NCI-H82 treated with DMSO at 0.1 percent for 48 hours (cell line): Measurements from ENCODE around the gene OR1J2.
"Not testable (repeated sequence)": the region's sequence is repeated elsewhere in the genome, so short reads cannot be mapped to it uniquely, and the experiment has no call there.

Source experiments
- DNase-seq: peaks from one replicate; lab custom pipeline; 2025; ENCODE audit not compliant: unreplicated experiment; lab: John Stamatoyannopoulos, UW

Gene OR1J2, protein sequence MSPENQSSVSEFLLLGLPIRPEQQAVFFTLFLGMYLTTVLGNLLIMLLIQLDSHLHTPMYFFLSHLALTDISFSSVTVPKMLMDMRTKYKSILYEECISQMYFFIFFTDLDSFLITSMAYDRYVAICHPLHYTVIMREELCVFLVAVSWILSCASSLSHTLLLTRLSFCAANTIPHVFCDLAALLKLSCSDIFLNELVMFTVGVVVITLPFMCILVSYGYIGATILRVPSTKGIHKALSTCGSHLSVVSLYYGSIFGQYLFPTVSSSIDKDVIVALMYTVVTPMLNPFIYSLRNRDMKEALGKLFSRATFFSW

DNA sequence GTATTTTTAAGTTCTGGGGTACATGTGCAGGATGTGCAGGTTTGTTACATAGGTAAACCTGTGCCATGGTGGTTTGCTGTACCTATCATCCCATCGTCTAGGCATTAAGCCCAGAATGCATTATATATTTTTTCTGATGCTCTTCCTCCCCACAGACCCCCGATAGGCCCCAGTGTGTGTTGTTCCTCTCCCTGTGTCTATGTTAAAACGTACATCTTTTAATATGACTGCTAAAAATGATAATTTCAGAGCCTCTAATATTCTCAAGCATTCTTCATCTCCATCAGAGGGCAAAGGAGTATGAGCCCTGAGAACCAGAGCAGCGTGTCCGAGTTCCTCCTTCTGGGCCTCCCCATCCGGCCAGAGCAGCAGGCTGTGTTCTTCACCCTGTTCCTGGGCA lies at the start of gene OR1J2:
TSS of gene OR1J2 (plus strand) at position 301 of the 400 bp plus-strand sequence. CDS start at position 301, 0 bp downstream.
- no peak for DNase-seq

DNA sequence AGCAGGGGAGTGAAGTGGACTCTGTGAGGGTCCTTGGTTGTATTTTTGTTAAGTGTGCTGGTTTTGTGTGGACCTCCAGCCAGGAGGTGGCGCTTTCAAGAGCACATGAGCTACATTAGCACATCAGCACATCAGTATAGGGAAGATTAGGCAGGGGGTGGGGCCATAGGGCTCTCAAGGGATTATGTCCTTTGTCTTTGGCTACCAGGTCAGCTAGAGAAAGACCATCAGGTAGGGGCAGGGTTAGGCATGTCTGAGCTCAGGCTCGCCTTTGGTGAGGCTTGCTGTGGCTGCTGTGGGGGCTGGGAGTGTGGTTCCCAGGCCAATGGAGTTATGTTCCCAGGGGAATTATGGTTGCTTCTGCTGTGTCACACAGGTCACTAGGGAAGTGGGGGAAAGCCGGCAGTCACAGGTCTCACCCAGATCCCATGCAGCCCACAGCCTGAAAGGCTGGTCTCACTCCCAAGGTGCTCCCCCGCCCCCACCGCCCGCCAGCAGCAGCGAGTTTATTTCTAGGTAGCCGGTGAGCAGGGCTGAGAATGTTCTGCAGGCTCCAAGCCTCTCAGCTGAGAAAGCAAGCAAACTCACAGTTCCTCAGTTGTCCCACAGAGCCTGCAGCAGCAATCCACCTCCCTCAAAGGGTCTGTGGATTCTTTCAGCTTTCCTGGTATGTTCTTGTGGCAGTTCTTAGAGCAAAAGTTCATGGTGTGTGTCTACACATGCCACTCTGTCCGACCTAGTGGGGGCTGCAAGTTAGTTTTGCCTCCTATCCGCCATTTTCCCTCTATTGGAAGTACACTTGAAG lies 46.6 kb upstream of the OR1J2 start:
- DNase-seq = peak; percentile 27

GRCh38 chr9:122464633-122465567 lies 45.7 kb upstream of the OR1J2 start:
- peak; percentile 43 for DNase-seq

DNA sequence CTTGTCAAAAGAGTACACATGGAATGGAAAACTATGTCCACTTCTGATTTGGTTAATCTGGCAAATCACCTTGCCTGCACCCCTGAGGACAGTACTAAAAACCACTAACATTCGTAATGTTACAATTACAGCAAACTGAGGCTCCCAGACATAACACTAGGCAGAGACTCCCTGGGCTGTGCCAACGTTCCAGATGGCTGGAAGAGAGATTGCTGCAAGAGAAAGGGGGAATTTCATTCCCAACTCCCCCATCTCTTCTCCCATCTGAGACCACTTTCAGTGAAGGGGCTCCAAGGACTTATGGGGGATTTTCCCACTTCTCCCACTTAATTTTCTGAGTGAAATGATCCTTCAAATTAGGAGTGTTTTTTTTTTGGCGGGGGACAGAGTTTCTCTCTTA lies 44.1 kb upstream of the OR1J2 start:
- DNase-seq = no peak

GRCh38 chr9:122468735-122469134 lies 41.9 kb upstream of the OR1J2 start:
- DNase-seq = no peak

DNA sequence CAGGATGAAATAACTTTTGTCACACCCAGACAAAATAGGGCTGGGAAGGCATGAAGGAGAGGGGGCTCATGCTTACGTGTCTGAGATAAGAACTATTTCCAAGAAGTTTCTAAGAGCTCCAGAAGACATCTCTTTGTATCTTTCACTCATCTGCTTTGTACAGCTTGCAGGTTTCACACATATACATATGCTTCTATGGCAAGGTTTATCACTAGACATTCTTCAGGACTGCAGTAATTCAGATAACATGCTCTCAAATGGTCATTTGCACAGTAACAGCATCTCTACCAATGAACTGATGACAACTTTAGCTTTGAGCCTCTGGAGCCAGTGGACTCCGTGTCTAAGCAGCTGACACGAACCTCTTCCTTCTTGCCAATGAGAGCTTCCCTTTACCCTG lies 36.0 kb upstream of the OR1J2 start:
- no peak for DNase-seq

- DNase-seq = no peak
Observed at GRCh38 chr9:122475717-122476116, 34.9 kb upstream of the OR1J2 start.

DNA sequence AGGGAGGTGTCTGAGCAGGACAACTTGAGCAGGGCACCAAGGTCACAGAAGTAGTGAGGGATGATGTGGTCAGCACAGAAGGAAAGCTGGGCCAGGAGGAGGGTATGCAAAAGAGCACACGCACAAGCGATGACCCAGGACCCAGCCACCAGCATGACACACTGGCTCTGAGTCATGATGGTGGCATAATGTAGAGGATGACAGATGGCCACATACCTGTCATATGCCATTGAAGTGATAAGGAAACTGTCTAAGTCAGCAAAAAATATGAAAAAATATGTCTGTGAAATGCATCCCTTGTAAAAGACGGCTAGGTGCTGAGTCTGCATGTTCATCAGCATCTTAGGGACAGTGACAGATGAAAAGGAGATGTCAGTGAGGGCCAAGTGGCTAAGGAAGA lies 33.3 kb upstream of the OR1J2 start:
- no peak for DNase-seq

DNA sequence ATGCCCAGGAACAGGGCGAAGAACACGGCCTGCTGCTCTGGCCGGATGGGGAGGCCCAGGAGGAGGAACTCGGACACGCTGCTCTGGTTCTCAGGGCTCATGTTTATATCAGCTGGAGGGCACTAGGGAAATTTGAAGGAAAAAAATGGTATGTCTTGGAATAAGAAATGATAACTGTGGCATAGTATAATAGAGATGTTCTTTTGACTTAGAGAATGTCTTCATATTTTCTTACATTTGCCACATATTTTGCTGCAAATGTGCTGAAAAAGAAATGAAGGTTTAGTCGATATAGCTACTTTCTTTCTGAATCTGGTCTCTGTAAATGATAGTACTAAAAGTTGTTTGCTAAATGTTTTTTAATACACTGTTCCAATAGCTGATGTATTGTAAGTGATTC lies 32.8 kb upstream of the OR1J2 start, which contains the start of gene OR1J1:
TSS of gene OR1J1 (minus strand) at position 101 of the 400 bp plus-strand sequence. CDS start at position 101, 0 bp downstream.
- no peak for DNase-seq

DNA sequence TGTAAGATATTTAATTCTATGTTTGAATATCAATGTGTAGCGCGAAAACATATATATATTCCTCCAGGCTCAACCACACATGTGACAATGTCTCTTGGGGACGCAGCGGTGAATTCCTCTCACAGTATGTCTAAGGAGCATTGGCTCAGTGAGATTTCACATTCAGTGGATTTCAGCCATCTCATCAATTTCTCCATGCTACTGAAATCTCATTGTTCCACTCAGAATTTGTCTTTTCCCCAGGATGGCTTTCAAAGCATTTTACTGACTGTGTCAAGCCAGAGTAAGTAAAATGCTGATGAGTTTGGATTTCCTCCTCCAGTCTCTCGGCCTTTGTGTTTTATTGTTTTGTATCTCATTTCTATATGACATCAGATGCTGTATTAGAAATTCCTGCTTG lies 31.5 kb upstream of the OR1J2 start:
- no peak for DNase-seq

GRCh38 chr9:122498883-122499288 lies 11.7 kb upstream of the OR1J2 start:
- DNase-seq = peak; percentile 47

GRCh38 chr9:122506964-122507363 lies 3.6 kb upstream of the OR1J2 start:
- no peak for DNase-seq

DNA sequence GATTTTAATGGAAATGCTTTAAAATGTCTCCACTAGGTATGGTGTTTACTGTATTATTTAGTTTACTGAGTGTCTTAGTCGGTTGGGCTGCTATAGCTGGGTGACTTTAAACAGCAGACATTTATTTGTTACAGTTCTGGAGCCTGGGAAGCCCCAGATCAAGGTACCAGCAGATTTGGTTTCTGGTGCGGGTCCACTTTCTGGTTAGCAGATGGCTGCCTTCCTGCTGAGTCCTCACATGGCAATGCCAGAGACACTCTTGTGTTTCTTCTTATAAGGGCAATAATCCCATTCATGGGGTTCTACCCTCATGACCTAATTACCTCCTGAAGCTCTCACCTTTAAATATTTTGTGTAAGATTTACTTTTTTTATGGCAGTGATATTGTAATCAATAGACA lies 7.6 kb downstream of the OR1J2 start:
- DNase-seq = no peak

GRCh38 chr9:122518841-122519240 lies 8.2 kb downstream of the OR1J2 start, which contains the start of gene OR1J4:
Gene OR1J4, plus strand, starts transcription at chr9:122519141. Its CDS starts 0 bp downstream, at chr9:122519141.
- DNase-seq = no peak

GRCh38 chr9:122519376-122519775 lies 8.8 kb downstream of the OR1J2 start:
- DNase-seq = no peak

GRCh38 chr9:122526602-122527001 lies 16.0 kb downstream of the OR1J2 start:
- no peak for DNase-seq

GRCh38 chr9:122527193-122527592 lies 16.6 kb downstream of the OR1J2 start, which contains the start of gene OR1N1:
Gene OR1N1, minus strand, starts transcription at chr9:122527293. Its CDS starts 0 bp downstream, at chr9:122527293.
- DNase-seq = no peak

GRCh38 chr9:122531157-122531556 lies 20.6 kb downstream of the OR1J2 start:
- DNase-seq = not testable (repeated sequence)

DNA sequence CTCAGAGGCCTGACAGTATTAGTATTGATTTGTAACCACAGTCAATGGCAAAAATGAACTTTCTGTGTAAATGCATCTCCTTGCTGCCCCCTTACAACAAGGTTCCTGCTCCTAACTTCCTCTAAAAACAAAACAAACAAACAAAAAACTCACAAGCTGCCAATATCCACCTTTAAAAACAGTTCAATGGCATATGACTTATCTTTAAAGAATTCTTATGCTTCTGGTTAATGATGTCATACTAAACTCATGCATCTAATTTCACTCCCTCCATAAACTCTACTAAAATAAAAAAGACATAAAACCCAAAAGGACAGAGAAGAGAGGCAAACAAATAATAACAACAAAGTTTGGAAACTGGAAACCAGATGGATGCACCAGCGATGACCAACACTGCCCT lies 25.5 kb downstream of the OR1J2 start:
- DNase-seq = no peak

DNA sequence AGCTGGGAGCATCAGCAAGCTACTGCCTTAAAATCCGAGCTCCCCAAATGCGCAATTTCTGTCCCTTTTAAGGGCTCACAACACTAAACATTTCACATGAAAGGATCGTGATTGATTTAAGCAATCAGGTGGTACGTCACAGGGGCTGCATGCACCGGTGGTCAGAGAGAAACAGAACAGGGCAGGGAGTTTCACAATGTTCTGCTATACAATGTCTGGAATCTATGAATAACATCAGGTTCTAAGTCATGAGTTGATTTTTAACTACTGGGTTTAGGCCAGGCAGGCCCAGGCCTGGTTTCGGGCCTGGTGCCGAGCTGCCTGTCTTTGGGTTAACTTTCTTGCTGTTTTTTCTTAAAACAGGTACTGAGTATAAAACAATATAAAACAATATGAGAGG lies 26.5 kb downstream of the OR1J2 start:
- DNase-seq = not testable (repeated sequence)

DNA sequence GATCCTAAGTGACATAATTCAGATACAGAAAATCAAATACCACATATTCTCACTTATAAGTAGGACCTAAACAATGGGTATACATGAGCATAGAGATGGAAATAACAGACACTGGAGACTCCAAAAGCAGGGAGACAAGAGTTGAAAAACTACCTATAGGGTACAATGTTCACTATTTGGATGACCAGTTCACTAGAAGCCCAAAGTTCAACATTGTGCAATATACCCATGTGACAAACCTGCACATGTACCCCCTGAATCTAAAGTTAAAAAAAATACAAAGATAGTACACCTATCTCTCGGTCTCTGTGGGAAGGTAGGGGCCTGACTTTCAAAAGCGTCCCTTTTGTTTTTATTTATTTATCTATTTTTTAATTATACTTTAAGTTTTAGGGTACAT lies 28.2 kb downstream of the OR1J2 start:
- DNase-seq = no peak
